Measurements from ENCODE around the gene SIRT4.

GRCh38 chr12:120283318-120283717 is 18.8 kb upstream of the SIRT4 start:
- TF ChIP-seq CTCF (IDR thresholded peaks at IDR 0.05) (no peak), POLR2A (IDR thresholded peaks at IDR 0.05) (no peak), EP300 (IDR thresholded peaks at IDR 0.05) (no peak)
